HG03558 (cell line): Measurements from ENCODE around the gene WFIKKN1.

ENCODE experiments used
- ATAC-seq: cut with Tn5 transposase; IDR thresholded peaks from one replicate; pipeline ENCODE4 v1.9.1; 2021; ENCODE audit warnings: moderate number of reproducible peaks; ENCODE audit not compliant: unreplicated experiment; ENCODE audit errors: extremely low read depth

WFIKKN1 gene

GRCh38 chr16:630815-631405, at the start of gene WFIKKN1:
TSS of gene WFIKKN1 (plus strand) at chr16:630985. CDS start at chr16:631254, 269 bp downstream.
- ATAC-seq: no peak

GRCh38 chr16:582218-582613, 48.6 kb upstream of the WFIKKN1 start:
- no peak for ATAC-seq

GRCh38 chr16:582614-583331, 48.0 kb upstream of the WFIKKN1 start:
- ATAC-seq: no peak

GRCh38 chr16:583470-583814, 47.3 kb upstream of the WFIKKN1 start:
- no peak for ATAC-seq

- no peak for ATAC-seq
These were observed 46.8 kb upstream of the WFIKKN1 start for GRCh38 chr16:583815-584591.

- ATAC-seq: no peak
These were observed 45.4 kb upstream of the WFIKKN1 start for GRCh38 chr16:585351-585750.

- no peak for ATAC-seq
These were observed 44.6 kb upstream of the WFIKKN1 start for GRCh38 chr16:586047-586644.

- no peak for ATAC-seq
These were observed 43.9 kb upstream of the WFIKKN1 start for GRCh38 chr16:586645-587590.

GRCh38 chr16:588639-588888, 42.2 kb upstream of the WFIKKN1 start:
- ATAC-seq: no peak

- peak; percentile 34 for ATAC-seq
These were observed 41.7 kb upstream of the WFIKKN1 start for GRCh38 chr16:588889-589657.

- peak; percentile 39 for ATAC-seq
These were observed 41.1 kb upstream of the WFIKKN1 start, which contains the start of gene RAB40C for GRCh38 chr16:589658-590187. TSS of gene RAB40C (plus strand) at chr16:590066. CDS start at chr16:590292, 226 bp downstream.

GRCh38 chr16:590188-590814, 40.5 kb upstream of the WFIKKN1 start:
- ATAC-seq: no peak

GRCh38 chr16:590815-591200, 40.0 kb upstream of the WFIKKN1 start:
- ATAC-seq: no peak

- no peak for ATAC-seq
These were observed 39.6 kb upstream of the WFIKKN1 start for GRCh38 chr16:591231-591630.

GRCh38 chr16:591892-592517, 38.8 kb upstream of the WFIKKN1 start:
- ATAC-seq: no peak

GRCh38 chr16:592518-593306, 38.1 kb upstream of the WFIKKN1 start:
- no peak for ATAC-seq

- no peak for ATAC-seq
These were observed 37.4 kb upstream of the WFIKKN1 start for GRCh38 chr16:593406-593805.
